GM12801 (cell line): ENCODE data around the gene GRK3.

Experiments used
- CTCF ChIP-seq: IDR thresholded peaks from one replicate; pipeline ENCODE4 v1.5.1; 2011; ENCODE audit warnings: control low read depth; ENCODE audit not compliant: insufficient read length; ENCODE audit errors: extremely low read depth

The GRK3 gene

DNA sequence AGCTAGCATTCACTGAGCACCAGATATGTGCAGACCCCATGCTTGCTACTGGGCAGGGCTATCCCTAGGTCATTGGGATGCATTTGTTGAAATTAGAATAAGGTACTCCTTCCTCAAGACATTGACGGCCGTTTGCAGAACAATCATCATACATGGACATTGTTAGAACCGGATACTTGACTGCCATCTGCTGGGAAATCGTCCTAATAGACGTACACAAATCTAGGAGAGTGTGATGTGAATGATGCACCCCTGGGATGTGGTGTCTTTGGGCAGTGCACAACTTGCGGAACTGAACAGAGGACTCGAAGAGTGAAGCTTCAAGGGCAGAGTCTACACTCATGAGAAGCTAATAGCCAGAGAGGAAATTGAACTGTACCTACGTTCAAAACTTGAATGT, 213.4 kb downstream of the GRK3 start:
- no peak for TF ChIP-seq CTCF
